A549 (cell line): ENCODE results near the gene PTHLH. TPM values are rescaled to one million over a fixed set of nuclear protein-coding genes. Genes with fewer than 3 reads are reported as not detected.

Experiments used
- ATAC-seq, 2 experiments: fragments of 200-7000 bp in 1 of 2; fragments of >200 bp in 1 of 2; cut with Nextera tagmentation in 1 of 2; cut with Tn5 transposase in 1 of 2; 3 replicates each; pipeline versions ENCODE4 v1.8.0 to v1.9.1; 2018 to 2020; ENCODE audit warnings: mild to moderate bottlenecking in 1 of 2, moderate library complexity in 1 of 2
- CTCF ChIA-PET: fragments of 300-600 bp; sonication (Branson Sonifier 250); formaldehyde crosslinking; extraction: SDS; loops from one replicate; lab custom pipeline; 2021; ENCODE audit warnings: antibody characterized with exemption, inconsistent platforms; lab: Yijun Ruan, JAX
- POLR2A ChIA-PET: fragments of 350-600 bp; formaldehyde crosslinking; extraction: SDS; loops from one replicate; lab custom pipeline; 2021; ENCODE audit warnings: antibody characterized with exemption, inconsistent platforms; lab: Yijun Ruan, JAX
- DNase-seq, 2 experiments: peaks; one replicate each; pipeline versions ENCODE4 v3.0.0 to v3.0.0-alpha.2; 2011 to 2016; ENCODE audit warnings: low read depth in 1 of 2, low spot score in 1 of 2
- FAIRE-seq: peaks from 2 replicates; lab custom pipeline; 2011; peaks lifted over from hg19 to GRCh38; lab: Jason Lieb, UNC
- H3K27ac ChIP-seq, 2 experiments: fragments of >200 bp; sonication (Bioruptor Twin); formaldehyde crosslinking; 3 replicates each; pipeline ENCODE4 v1.5.1; 2016 to 2017
- H3K4me1 ChIP-seq: fragments of >200 bp; sonication (Bioruptor Twin); formaldehyde crosslinking; 3 replicates; pipeline ENCODE4 v1.6.1; 2016
- H3K4me2 ChIP-seq: fragments of >200 bp; sonication (Bioruptor Twin); formaldehyde crosslinking; 3 replicates; pipeline ENCODE4 v1.6.1; 2016
- H3K4me3 ChIP-seq: fragments of >200 bp; sonication (Bioruptor Twin); formaldehyde crosslinking; 3 replicates; pipeline ENCODE4 v1.5.1; 2016
- H3K9me3 ChIP-seq: fragments of >200 bp; sonication (Bioruptor Twin); formaldehyde crosslinking; 3 replicates; pipeline ENCODE4 v1.6.1; 2016
- CBX2 ChIP-seq: fragments of 200-600 bp; sonication (generic); IDR thresholded peaks from 2 replicates; pipeline ENCODE4 v1.6.1; 2016; ENCODE audit warnings: low read depth, mild to moderate bottlenecking, borderline replicate concordance
- CEBPB ChIP-seq, 2 experiments: fragments of >200 bp in 1 of 2; sonication (Bioruptor Twin) in 1 of 2; formaldehyde crosslinking in 1 of 2; IDR thresholded peaks; 2 replicates each; pipeline ENCODE4 v1.6.1; 2012 to 2016
- CHD2 ChIP-seq: fragments of 150-350 bp; IDR thresholded peaks from 2 replicates; pipeline ENCODE4 v1.6.1; 2014; ENCODE audit warnings: low read length; ENCODE audit not compliant: partially characterized antibody
- CHD4 ChIP-seq: fragments of 200-600 bp; sonication (generic); IDR thresholded peaks from 2 replicates; pipeline ENCODE4 v1.6.1; 2016; ENCODE audit warnings: antibody characterized with exemption, mild to moderate bottlenecking, borderline replicate concordance
- FOSB ChIP-seq: fragments of 250-450 bp; sonication (Bioruptor Pico); IDR thresholded peaks from 2 replicates; pipeline ENCODE4 v1.5.0; 2020; ENCODE audit warnings: mild to moderate bottlenecking, moderate library complexity
- FOSL2 ChIP-seq, 2 experiments: fragments of 450-650 bp in 1 of 2; fragments of >200 bp in 1 of 2; sonication (Bioruptor Twin) in 1 of 2; formaldehyde crosslinking; IDR thresholded peaks; 2 replicates each; pipeline versions ENCODE4 v1.5.0 to v1.6.1; 2016 to 2020; ENCODE audit warnings: mild to moderate bottlenecking in 1 of 2, moderate library complexity in 1 of 2
- FOXS1 ChIP-seq: fragments of 250-450 bp; sonication (Bioruptor Pico); IDR thresholded peaks from 2 replicates; pipeline ENCODE4 v1.5.0; 2020; ENCODE audit warnings: mild to moderate bottlenecking, moderate library complexity
- HOXA7 ChIP-seq: fragments of 250-450 bp; sonication (Bioruptor Pico); IDR thresholded peaks from 2 replicates; pipeline ENCODE4 v1.5.0; 2020; ENCODE audit warnings: mild to moderate bottlenecking, moderate library complexity
- HOXB13 ChIP-seq: fragments of 250-450 bp; sonication (Bioruptor Pico); IDR thresholded peaks from 2 replicates; pipeline ENCODE4 v1.5.0; 2020; ENCODE audit warnings: low read depth, mild to moderate bottlenecking, moderate library complexity
- JUNB ChIP-seq: fragments of >200 bp; sonication (Bioruptor Twin); formaldehyde crosslinking; IDR thresholded peaks from 2 replicates; pipeline ENCODE4 v1.6.1; 2016
- KDM1A ChIP-seq: fragments of 200-600 bp; sonication (generic); IDR thresholded peaks from 2 replicates; pipeline ENCODE4 v1.6.1; 2016; ENCODE audit warnings: low read depth, mild to moderate bottlenecking
- MAZ ChIP-seq: fragments of 150-350 bp; IDR thresholded peaks from 2 replicates; pipeline ENCODE4 v1.6.1; 2014; ENCODE audit warnings: antibody characterized with exemption, low read depth, low read length, borderline replicate concordance
- NR3C1 ChIP-seq: fragments of >200 bp; sonication (Bioruptor Twin); formaldehyde crosslinking; IDR thresholded peaks from 3 replicates; pipeline ENCODE4 v1.6.1; 2017
- POLR2A ChIP-seq: IDR thresholded peaks from 2 replicates; pipeline ENCODE4 v1.6.1; 2012; ENCODE audit warnings: mild to moderate bottlenecking, low read length
- RCOR1 ChIP-seq: fragments of 150-350 bp; IDR thresholded peaks from 2 replicates; pipeline ENCODE4 v1.6.1; 2014; ENCODE audit warnings: antibody characterized with exemption, low read length, low read depth
- RFX5 ChIP-seq: fragments of 450-650 bp; IDR thresholded peaks from 2 replicates; pipeline ENCODE4 v1.7.1; 2014; ENCODE audit warnings: antibody characterized with exemption, mild to moderate bottlenecking, moderate library complexity
- SMC3 ChIP-seq: fragments of >200 bp; sonication (Bioruptor Twin); formaldehyde crosslinking; IDR thresholded peaks from 3 replicates; pipeline ENCODE4 v1.6.1; 2018; ENCODE audit warnings: inconsistent platforms
- WGBS: methylation state at CpG from one replicate; pipeline ENCODE4 v1.1.6; 2017; ENCODE audit errors: missing lambda C conversion rate; 5-methylcytosine and 5-hydroxymethylcytosine counted together
- polyA plus RNA-seq, 4 experiments: library from polyadenylated mRNA; depleted of rRNA in 3 of 4; stranded (reverse); fragments of >200 nt; fragmentation: RNase III in 1 of 4; extraction: RNeasy Plus Mini Kit Qiagen cat#74134 plus additional on column Dnase treatment in 1 of 4; gene quantifications; 2 replicates in 3 of 4; 3 replicates in 1 of 4; pipeline ENCODE4 v1.2.3, GENCODE V29; 2011 to 2017
- TF ChIP-seq, protein P1 (sequence below): fragments of 250-450 bp; sonication (Bioruptor Pico); IDR thresholded peaks from 2 replicates; pipeline ENCODE4 v1.5.0; 2020; ENCODE audit warnings: low read depth, mild to moderate bottlenecking, moderate library complexity
- TF ChIP-seq, protein P2 (sequence below): fragments of >200 bp; sonication (Bioruptor Twin); formaldehyde crosslinking; IDR thresholded peaks from 3 replicates; pipeline ENCODE4 v1.5.1; 2016
- TF ChIP-seq, protein P3 (sequence below): fragments of >200 bp; sonication (Bioruptor Twin); formaldehyde crosslinking; IDR thresholded peaks from 3 replicates; pipeline ENCODE4 v1.6.1; 2016
- TF ChIP-seq, protein P4 (sequence below): fragments of 200-600 bp; sonication (generic); IDR thresholded peaks from 2 replicates; pipeline ENCODE4 v1.6.1; 2016; ENCODE audit warnings: antibody characterized with exemption, mild to moderate bottlenecking, moderate library complexity

PTHLH gene
- polyA plus RNA-seq, 2 of the 4 experiments (the other 2 are of a cell fraction): 10.9 to 27.9 TPM

DNA sequence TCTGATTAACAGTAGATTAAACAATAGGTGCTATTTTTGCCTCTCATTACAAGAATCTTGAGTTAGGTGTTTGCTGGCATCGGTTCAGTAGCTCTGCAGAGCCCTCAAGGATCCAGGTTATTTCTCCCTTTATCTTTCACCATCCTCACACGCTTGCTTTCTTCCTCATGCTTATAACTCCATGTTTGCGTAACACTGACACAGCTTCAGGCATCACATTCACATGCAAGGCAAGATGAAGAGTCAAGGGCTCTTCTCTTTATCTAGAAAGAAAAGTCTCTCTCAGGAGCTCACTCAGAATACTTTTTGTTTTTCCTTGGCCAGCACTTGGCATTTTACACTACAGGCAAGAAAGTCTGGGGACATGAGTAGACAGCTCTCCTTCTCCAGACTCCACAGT is 24.2 kb upstream of the PTHLH start:
- Histone ChIP-seq H3K4me2 (no peak overlapping the region), H3K4me1 (peaks cover 21% of the 10 kb centered on the region; the same call in 2 of the 3 replicates), H3K27ac (no peak overlapping the region), H3K4me3 (no peak overlapping the region), H3K9me3 (no peaks in the 10 kb centered on the region)
- DNase-seq: no peak
- 69% methylated on average over 3 of the region's 3 CpGs for WGBS
- no peak for ATAC-seq
- POLR2A ChIA-PET: interaction anchor here (1.2 kb wide), 1 partner anchor 193 kb away, joined by 3 read pairs; the partner anchor contains the start of gene CCDC91
- no peak for FAIRE-seq
- TF ChIP-seq CHD2: no peak
- TF ChIP-seq FOSB (CRISPR knock-in tag): no peak
- TF ChIP-seq, protein P1, sequence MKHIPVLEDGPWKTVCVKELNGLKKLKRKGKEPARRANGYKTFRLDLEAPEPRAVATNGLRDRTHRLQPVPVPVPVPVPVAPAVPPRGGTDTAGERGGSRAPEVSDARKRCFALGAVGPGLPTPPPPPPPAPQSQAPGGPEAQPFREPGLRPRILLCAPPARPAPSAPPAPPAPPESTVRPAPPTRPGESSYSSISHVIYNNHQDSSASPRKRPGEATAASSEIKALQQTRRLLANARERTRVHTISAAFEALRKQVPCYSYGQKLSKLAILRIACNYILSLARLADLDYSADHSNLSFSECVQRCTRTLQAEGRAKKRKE (CRISPR knock-in tag): no peak
- no peak for TF ChIP-seq MAZ
- no peak for TF ChIP-seq JUNB
- no peak for TF ChIP-seq CHD4
- no peak for TF ChIP-seq POLR2A
- TF ChIP-seq CEBPB (IDR thresholded peaks at IDR 0.05): no peak
- no peak for TF ChIP-seq RCOR1
- TF ChIP-seq FOXS1: no peak
- no peak for TF ChIP-seq KDM1A
- TF ChIP-seq, protein P2, sequence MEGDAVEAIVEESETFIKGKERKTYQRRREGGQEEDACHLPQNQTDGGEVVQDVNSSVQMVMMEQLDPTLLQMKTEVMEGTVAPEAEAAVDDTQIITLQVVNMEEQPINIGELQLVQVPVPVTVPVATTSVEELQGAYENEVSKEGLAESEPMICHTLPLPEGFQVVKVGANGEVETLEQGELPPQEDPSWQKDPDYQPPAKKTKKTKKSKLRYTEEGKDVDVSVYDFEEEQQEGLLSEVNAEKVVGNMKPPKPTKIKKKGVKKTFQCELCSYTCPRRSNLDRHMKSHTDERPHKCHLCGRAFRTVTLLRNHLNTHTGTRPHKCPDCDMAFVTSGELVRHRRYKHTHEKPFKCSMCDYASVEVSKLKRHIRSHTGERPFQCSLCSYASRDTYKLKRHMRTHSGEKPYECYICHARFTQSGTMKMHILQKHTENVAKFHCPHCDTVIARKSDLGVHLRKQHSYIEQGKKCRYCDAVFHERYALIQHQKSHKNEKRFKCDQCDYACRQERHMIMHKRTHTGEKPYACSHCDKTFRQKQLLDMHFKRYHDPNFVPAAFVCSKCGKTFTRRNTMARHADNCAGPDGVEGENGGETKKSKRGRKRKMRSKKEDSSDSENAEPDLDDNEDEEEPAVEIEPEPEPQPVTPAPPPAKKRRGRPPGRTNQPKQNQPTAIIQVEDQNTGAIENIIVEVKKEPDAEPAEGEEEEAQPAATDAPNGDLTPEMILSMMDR: no peak
- no peak for TF ChIP-seq HOXA7 (CRISPR knock-in tag)
- TF ChIP-seq SMC3: no peak
- no peak for TF ChIP-seq FOSL2 (IDR thresholded peaks at IDR 0.05)
- no peak for TF ChIP-seq FOSL2 (CRISPR knock-in tag; IDR thresholded peaks at IDR 0.05)
- no peak for TF ChIP-seq RFX5
- no peak for TF ChIP-seq NR3C1
- no peak for TF ChIP-seq CBX2
- TF ChIP-seq, protein P3, sequence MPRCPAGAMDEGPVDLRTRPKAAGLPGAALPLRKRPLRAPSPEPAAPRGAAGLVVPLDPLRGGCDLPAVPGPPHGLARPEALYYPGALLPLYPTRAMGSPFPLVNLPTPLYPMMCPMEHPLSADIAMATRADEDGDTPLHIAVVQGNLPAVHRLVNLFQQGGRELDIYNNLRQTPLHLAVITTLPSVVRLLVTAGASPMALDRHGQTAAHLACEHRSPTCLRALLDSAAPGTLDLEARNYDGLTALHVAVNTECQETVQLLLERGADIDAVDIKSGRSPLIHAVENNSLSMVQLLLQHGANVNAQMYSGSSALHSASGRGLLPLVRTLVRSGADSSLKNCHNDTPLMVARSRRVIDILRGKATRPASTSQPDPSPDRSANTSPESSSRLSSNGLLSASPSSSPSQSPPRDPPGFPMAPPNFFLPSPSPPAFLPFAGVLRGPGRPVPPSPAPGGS: no peak
- CTCF ChIA-PET: interaction anchor here (0.5 kb wide), 1 partner anchor 11 kb away, joined by 3 read pairs; no protein-coding TSS in a partner anchor

DNA sequence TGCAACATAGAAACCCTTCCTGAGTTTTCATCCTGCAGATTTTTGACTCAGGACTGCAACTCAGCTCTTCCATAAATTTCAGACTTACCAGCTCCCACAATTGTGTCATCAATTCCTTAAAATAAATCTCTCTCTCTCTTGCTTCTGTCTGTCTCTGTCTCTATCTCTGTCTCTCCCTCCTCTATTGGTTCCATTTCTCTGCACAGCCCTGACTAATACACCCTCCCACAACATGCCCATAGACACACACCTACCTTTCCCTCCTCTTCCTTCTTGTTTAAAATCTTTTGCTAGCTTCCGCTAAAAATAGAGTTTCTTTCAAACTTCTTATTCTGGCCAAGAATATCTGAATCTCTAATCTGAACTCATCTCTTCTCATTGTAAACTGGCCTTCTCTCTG is 22.9 kb upstream of the PTHLH start:
- peaks cover 8% of the 10 kb centered on the region; the same call in 2 of the 3 replicates for H3K9me3 ChIP-seq
- 97% methylated on average over 1 of the region's 1 CpG for WGBS
- no peak overlapping the region for H3K4me3 ChIP-seq
- ATAC-seq (no peak), DNase-seq (no peak), FAIRE-seq (no peak)
- H3K27ac ChIP-seq: no peak overlapping the region
- ChIA-PET POLR2A (no interaction called here), CTCF (interaction anchor here (3.7 kb wide), 1 partner anchor 11 kb away, joined by 11 read pairs; no protein-coding TSS in a partner anchor)
- peaks cover 21% of the 10 kb centered on the region; the same call in 2 of the 3 replicates for H3K4me1 ChIP-seq
- no peak overlapping the region for H3K4me2 ChIP-seq
- TF ChIP-seq, protein P4, sequence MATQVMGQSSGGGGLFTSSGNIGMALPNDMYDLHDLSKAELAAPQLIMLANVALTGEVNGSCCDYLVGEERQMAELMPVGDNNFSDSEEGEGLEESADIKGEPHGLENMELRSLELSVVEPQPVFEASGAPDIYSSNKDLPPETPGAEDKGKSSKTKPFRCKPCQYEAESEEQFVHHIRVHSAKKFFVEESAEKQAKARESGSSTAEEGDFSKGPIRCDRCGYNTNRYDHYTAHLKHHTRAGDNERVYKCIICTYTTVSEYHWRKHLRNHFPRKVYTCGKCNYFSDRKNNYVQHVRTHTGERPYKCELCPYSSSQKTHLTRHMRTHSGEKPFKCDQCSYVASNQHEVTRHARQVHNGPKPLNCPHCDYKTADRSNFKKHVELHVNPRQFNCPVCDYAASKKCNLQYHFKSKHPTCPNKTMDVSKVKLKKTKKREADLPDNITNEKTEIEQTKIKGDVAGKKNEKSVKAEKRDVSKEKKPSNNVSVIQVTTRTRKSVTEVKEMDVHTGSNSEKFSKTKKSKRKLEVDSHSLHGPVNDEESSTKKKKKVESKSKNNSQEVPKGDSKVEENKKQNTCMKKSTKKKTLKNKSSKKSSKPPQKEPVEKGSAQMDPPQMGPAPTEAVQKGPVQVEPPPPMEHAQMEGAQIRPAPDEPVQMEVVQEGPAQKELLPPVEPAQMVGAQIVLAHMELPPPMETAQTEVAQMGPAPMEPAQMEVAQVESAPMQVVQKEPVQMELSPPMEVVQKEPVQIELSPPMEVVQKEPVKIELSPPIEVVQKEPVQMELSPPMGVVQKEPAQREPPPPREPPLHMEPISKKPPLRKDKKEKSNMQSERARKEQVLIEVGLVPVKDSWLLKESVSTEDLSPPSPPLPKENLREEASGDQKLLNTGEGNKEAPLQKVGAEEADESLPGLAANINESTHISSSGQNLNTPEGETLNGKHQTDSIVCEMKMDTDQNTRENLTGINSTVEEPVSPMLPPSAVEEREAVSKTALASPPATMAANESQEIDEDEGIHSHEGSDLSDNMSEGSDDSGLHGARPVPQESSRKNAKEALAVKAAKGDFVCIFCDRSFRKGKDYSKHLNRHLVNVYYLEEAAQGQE: no peak
- TF ChIP-seq HOXB13 (no peak), RFX5 (no peak), RCOR1 (no peak), FOXS1 (no peak)
